Lower leg skin (tissue), 3 donors: ENCODE measurements around the gene MATR3.

Source experiments
- POLR2A ChIP-seq, 2 donors: fragments of 450-650 bp; IDR thresholded peaks; one replicate each; pipeline ENCODE4 v1.6.1; 2016 to 2017; ENCODE audit warnings: antibody characterized with exemption in 2 of 2, mild to moderate bottlenecking in 1 of 2, moderate library complexity in 1 of 2
- TF ChIP-seq, protein P1 (sequence below), 3 donors: fragments of 450-650 bp; IDR thresholded peaks; one replicate each; pipeline ENCODE4 v1.5.1; 2016; ENCODE audit warnings: antibody characterized with exemption in 3 of 3, mild to moderate bottlenecking in 3 of 3, moderate library complexity in 2 of 3

DNA sequence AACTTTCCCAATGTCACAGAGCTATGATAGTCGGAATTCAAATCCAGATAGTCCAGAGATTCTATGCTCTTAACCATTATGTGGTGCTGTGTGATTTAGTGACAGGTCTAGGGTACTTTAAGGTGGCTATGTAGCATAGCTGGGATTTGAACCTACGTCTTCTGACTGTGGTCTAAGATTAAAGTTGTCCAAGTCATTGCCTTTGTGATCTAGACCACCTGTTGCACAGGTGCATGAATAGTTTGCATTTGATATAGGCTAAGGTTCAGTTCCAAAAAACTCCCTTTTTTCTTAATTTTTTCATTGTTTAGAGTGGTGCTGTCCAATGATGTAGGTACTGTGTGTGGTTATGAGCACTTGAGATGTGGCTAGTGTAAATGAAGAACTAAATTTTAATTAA, 50.6 kb downstream of the MATR3 start:
- TF ChIP-seq, protein P1, sequence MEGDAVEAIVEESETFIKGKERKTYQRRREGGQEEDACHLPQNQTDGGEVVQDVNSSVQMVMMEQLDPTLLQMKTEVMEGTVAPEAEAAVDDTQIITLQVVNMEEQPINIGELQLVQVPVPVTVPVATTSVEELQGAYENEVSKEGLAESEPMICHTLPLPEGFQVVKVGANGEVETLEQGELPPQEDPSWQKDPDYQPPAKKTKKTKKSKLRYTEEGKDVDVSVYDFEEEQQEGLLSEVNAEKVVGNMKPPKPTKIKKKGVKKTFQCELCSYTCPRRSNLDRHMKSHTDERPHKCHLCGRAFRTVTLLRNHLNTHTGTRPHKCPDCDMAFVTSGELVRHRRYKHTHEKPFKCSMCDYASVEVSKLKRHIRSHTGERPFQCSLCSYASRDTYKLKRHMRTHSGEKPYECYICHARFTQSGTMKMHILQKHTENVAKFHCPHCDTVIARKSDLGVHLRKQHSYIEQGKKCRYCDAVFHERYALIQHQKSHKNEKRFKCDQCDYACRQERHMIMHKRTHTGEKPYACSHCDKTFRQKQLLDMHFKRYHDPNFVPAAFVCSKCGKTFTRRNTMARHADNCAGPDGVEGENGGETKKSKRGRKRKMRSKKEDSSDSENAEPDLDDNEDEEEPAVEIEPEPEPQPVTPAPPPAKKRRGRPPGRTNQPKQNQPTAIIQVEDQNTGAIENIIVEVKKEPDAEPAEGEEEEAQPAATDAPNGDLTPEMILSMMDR (IDR thresholded peaks at IDR 0.05), result no peak
- no peak for TF ChIP-seq POLR2A (IDR thresholded peaks at IDR 0.05)
